SK-N-SH (cell line): ENCODE measurements around the gene AUH. TPM values are rescaled to one million over a fixed set of nuclear protein-coding genes. Genes with fewer than 3 reads are reported as not detected.

Experiments used
- CTCF ChIA-PET: fragments of 300-600, 350-600 bp; formaldehyde crosslinking; extraction: SDS; loops from one replicate; lab custom pipeline; 2021; lab: Yijun Ruan, JAX
- POLR2A ChIA-PET: fragments of 350-600 bp; sonication (Branson Sonifier 250); formaldehyde crosslinking; extraction: SDS; loops from one replicate; lab custom pipeline; 2020; ENCODE audit warnings: antibody characterized with exemption, inconsistent platforms; lab: Yijun Ruan, JAX
- DNase-seq: peaks from one replicate; pipeline ENCODE4 v3.0.0; 2012
- H2AFZ ChIP-seq: fragments of 200-600 bp; sonication (generic); 2 replicates; pipeline ENCODE4 v1.8.1; 2016; ENCODE audit warnings: antibody characterized with exemption, mild to moderate bottlenecking, low read depth
- H3F3A ChIP-seq: fragments of 200-600 bp; sonication (generic); replicated peaks from 2 replicates; pipeline ENCODE3; 2016; ENCODE audit warnings: antibody characterized with exemption, mild to moderate bottlenecking; ENCODE audit not compliant: insufficient read depth
- H3K27ac ChIP-seq, 2 experiments: fragments of 200-500 bp in 1 of 2; fragments of 200-600 bp in 1 of 2; sonication (Bioruptor generic) in 1 of 2; sonication (generic), shearing (Covaris generic) in 1 of 2; 2 replicates each; pipeline versions ENCODE4 v1.5.1 to v1.6.1; 2014 to 2016; ENCODE audit warnings: low read depth in 2 of 2, inconsistent platforms in 1 of 2, low read length in 1 of 2, mild to moderate bottlenecking in 1 of 2, mixed read lengths in 1 of 2
- H3K27me3 ChIP-seq: fragments of 200-600 bp; sonication (generic), shearing (Covaris generic); 2 replicates; pipeline ENCODE4 v1.6.1; 2016; ENCODE audit warnings: mixed run types; ENCODE audit not compliant: insufficient read depth
- H3K36me3 ChIP-seq, 2 experiments: fragments of 200-500 bp in 1 of 2; fragments of 200-600 bp in 1 of 2; sonication (Bioruptor generic) in 1 of 2; sonication (generic) in 1 of 2; replicated peaks in 1 of 2; 2 replicates each; pipeline versions ENCODE3 to v1.5.1; 2014 to 2016; ENCODE audit warnings: low read length in 1 of 2, mild to moderate bottlenecking in 1 of 2; ENCODE audit not compliant: insufficient read depth in 2 of 2, control insufficient read depth in 1 of 2
- H3K4me1 ChIP-seq, 2 experiments: fragments of 200-500 bp in 1 of 2; fragments of 200-600 bp in 1 of 2; sonication (Bioruptor generic) in 1 of 2; sonication (generic), shearing (Covaris generic) in 1 of 2; 2 replicates each; pipeline versions ENCODE4 v1.5.1 to v1.6.1; 2014 to 2016; ENCODE audit warnings: low read depth in 1 of 2, low read length in 1 of 2, mixed run types in 1 of 2; ENCODE audit not compliant: insufficient read depth in 2 of 2, control insufficient read depth in 1 of 2
- H3K4me2 ChIP-seq: fragments of 200-600 bp; sonication (generic), shearing (Covaris generic); 2 replicates; pipeline ENCODE4 v1.6.1; 2017; ENCODE audit warnings: mixed run types
- H3K4me3 ChIP-seq, 2 experiments: fragments of 200-500 bp in 1 of 2; fragments of 200-600 bp in 1 of 2; sonication (Bioruptor generic) in 1 of 2; sonication (generic), shearing (Covaris generic) in 1 of 2; 2 replicates each; pipeline versions ENCODE4 v1.5.1 to v1.8.1; 2014 to 2016; ENCODE audit warnings: low read depth in 2 of 2, inconsistent platforms in 1 of 2, low read length in 1 of 2, mild to moderate bottlenecking in 1 of 2, mixed read lengths in 1 of 2, moderate library complexity in 1 of 2
- H3K79me2 ChIP-seq: fragments of 200-600 bp; sonication (generic); 2 replicates; pipeline ENCODE4 v1.8.1; 2017; ENCODE audit warnings: mild to moderate bottlenecking; ENCODE audit not compliant: insufficient read depth
- H3K9ac ChIP-seq: fragments of 200-600 bp; sonication (generic); 2 replicates; pipeline ENCODE4 v1.6.1; 2017; ENCODE audit warnings: mixed run types
- H3K9me2 ChIP-seq: fragments of 200-600 bp; sonication (generic); 2 replicates; pipeline ENCODE4 v1.6.1; 2017; ENCODE audit warnings: mixed run types
- H3K9me3 ChIP-seq: fragments of 200-600 bp; sonication (generic); 2 replicates; pipeline ENCODE4 v1.6.1; 2017; ENCODE audit warnings: mixed run types, mild to moderate bottlenecking, moderate library complexity
- H4K20me1 ChIP-seq: fragments of 200-600 bp; sonication (generic); 2 replicates; pipeline ENCODE4 v1.6.1; 2017; ENCODE audit warnings: mild to moderate bottlenecking, mixed run types; ENCODE audit not compliant: insufficient read depth
- CHD2 ChIP-seq: fragments of 150-350 bp; IDR thresholded peaks from 2 replicates; pipeline ENCODE4 v1.6.1; 2018; ENCODE audit warnings: low read length; ENCODE audit not compliant: partially characterized antibody
- ELF1 ChIP-seq: IDR thresholded peaks from 2 replicates; pipeline ENCODE4 v1.4.0; 2012
- EP300 ChIP-seq, 2 experiments: IDR thresholded peaks; 2 replicates each; pipeline versions ENCODE4 v1.4.0 to v1.6.1; 2012; ENCODE audit warnings: borderline replicate concordance in 1 of 2, low read depth in 1 of 2, low read length in 1 of 2
- EZH2phosphoT487 ChIP-seq: fragments of 200-600 bp; sonication (generic); IDR thresholded peaks from 2 replicates; pipeline ENCODE4 v1.6.1; 2017; ENCODE audit warnings: low read depth, mixed run types, mild to moderate bottlenecking, antibody characterized with exemption, moderate library complexity, borderline replicate concordance
- FOSL2 ChIP-seq: IDR thresholded peaks from 2 replicates; pipeline ENCODE4 v1.4.0; 2012; ENCODE audit warnings: low read depth, mild to moderate bottlenecking, moderate library complexity, borderline replicate concordance
- FOXJ3 ChIP-seq: sonication (generic); formaldehyde crosslinking; IDR thresholded peaks from 2 replicates; pipeline ENCODE4 v1.5.1; 2020; ENCODE audit warnings: mild to moderate bottlenecking, missing genetic modification reagents
- GABPA ChIP-seq: IDR thresholded peaks from 2 replicates; pipeline ENCODE4 v1.4.0; 2012; ENCODE audit warnings: low read depth, mild to moderate bottlenecking
- JUND ChIP-seq: IDR thresholded peaks from 2 replicates; pipeline ENCODE4 v1.4.0; 2012
- MAX ChIP-seq: IDR thresholded peaks from 2 replicates; pipeline ENCODE4 v1.4.0; 2012; ENCODE audit warnings: low read depth
- MEF2A ChIP-seq: IDR thresholded peaks from 2 replicates; pipeline ENCODE4 v1.4.0; 2012; ENCODE audit warnings: low read depth, borderline replicate concordance
- MXI1 ChIP-seq: IDR thresholded peaks from 2 replicates; pipeline ENCODE4 v1.6.1; 2012; ENCODE audit warnings: mild to moderate bottlenecking, low read depth, low read length, improper control_type of control experiment
- NFIC ChIP-seq: IDR thresholded peaks from 2 replicates; pipeline ENCODE4 v1.4.0; 2012; ENCODE audit warnings: borderline replicate concordance
- NRF1 ChIP-seq: IDR thresholded peaks from 2 replicates; pipeline ENCODE4 v1.6.1; 2012; ENCODE audit warnings: low read depth, mild to moderate bottlenecking, low read length
- POLR2AphosphoS5 ChIP-seq: IDR thresholded peaks from 2 replicates; pipeline ENCODE4 v1.6.1; 2012; ENCODE audit warnings: low read depth, low read length
- RXRA ChIP-seq: IDR thresholded peaks from 2 replicates; pipeline ENCODE4 v1.4.0; 2012; ENCODE audit warnings: low read depth, mild to moderate bottlenecking, borderline replicate concordance
- SIN3A ChIP-seq: IDR thresholded peaks from 2 replicates; pipeline ENCODE4 v1.6.1; 2012; ENCODE audit warnings: low read depth, mild to moderate bottlenecking, low read length, moderate library complexity, borderline replicate concordance
- SMC3 ChIP-seq: IDR thresholded peaks from 2 replicates; pipeline ENCODE4 v1.6.1; 2012; ENCODE audit warnings: low read depth, low read length, improper control_type of control experiment
- TAF1 ChIP-seq: IDR thresholded peaks from 2 replicates; pipeline ENCODE4 v1.6.1; 2012; ENCODE audit warnings: low read depth, mild to moderate bottlenecking, low read length, moderate library complexity, borderline replicate concordance
- TCF12 ChIP-seq: IDR thresholded peaks from 2 replicates; pipeline ENCODE4 v1.4.0; 2012
- TEAD4 ChIP-seq: IDR thresholded peaks from 2 replicates; pipeline ENCODE4 v1.4.0; 2012; ENCODE audit warnings: mild to moderate bottlenecking, borderline replicate concordance; ENCODE audit not compliant: insufficient read depth
- YY1 ChIP-seq: IDR thresholded peaks from 2 replicates; pipeline ENCODE4 v1.4.0; 2012; ENCODE audit warnings: low read depth, mild to moderate bottlenecking
- WGBS: methylation state at CpG from one replicate; pipeline ENCODE4 v1.1.6; 2017; ENCODE audit warnings: low lambda C conversion rate; 5-methylcytosine and 5-hydroxymethylcytosine counted together
- polyA plus RNA-seq, 3 experiments: library from polyadenylated mRNA; depleted of rRNA; stranded (reverse); fragments of >200 nt; gene quantifications; 2 replicates each; pipeline ENCODE4 v1.2.3, GENCODE V29; 2012
- TF ChIP-seq, protein P1 (sequence below): IDR thresholded peaks from 2 replicates; pipeline ENCODE4; 2012
- TF ChIP-seq, protein P2 (sequence below): IDR thresholded peaks from 2 replicates; pipeline ENCODE4 v1.4.0; 2012; ENCODE audit warnings: low read depth, borderline replicate concordance

Gene AUH
- polyA plus RNA-seq (2012; rRNA removed): 6.2 and 7.6 TPM in 2 replicates
- polyA plus RNA-seq (2012; cell fraction: cytosol; rRNA removed): 8.5 and 9.8 TPM in 2 replicates
- polyA plus RNA-seq (2012; cell fraction: nucleus; rRNA removed): 7.7 and 11.0 TPM in 2 replicates

GRCh38 chr9:91361291-91362050 is at the start of gene AUH:
Gene AUH (minus strand): TSS chr9:91361918. CDS start chr9:91361889, 29 bp downstream.
- Histone ChIP-seq H3K79me2 (peaks cover 42% of the 10 kb centered on the region), H3K4me1 (peaks cover 3 to 12% of the 10 kb centered on the region in 2 experiments; a peak in 3 of 4 replicates), H3K4me2 (peak within 1 kb of the TSS; percentile 89), H3K27ac (peak within 1 kb of the TSS; percentile 40 to 71; a peak in 3 of 4 replicates), H4K20me1 (no peaks in the 10 kb centered on the region), H3K4me3 (peak within 1 kb of the TSS; percentile 70 to 87), H3F3A (no peaks in the 10 kb centered on the region), H3K27me3 (no peaks in the 10 kb centered on the region), H3K36me3 (peaks cover 0 to 10% of the 10 kb centered on the region in 2 experiments), H3K9me2 (no peaks in the 10 kb centered on the region), H2AFZ (peak within 1 kb of the TSS; percentile 99), H3K9ac (peak within 1 kb of the TSS; percentile 86), H3K9me3 (no peaks in the 10 kb centered on the region)
- ChIA-PET POLR2A (interaction anchor here (0.6 to 0.7 kb wide), 2 partner anchors 942 to 1374 kb away, joined by 3 to 4 read pairs; no protein-coding TSS in a partner anchor), CTCF (interaction anchor here (0.6 to 1.5 kb wide), 2 partner anchors 447 to 876 kb away, joined by 3 read pairs; no protein-coding TSS in a partner anchor)
- TF ChIP-seq RXRA: no peak
- peak; percentile 64; the same call in 1 of the 2 replicates for TF ChIP-seq TAF1
- TF ChIP-seq EZH2phosphoT487: no peak
- no peak for TF ChIP-seq GABPA
- TF ChIP-seq EP300 (IDR thresholded peaks at IDR 0.05; ENCODE audit: borderline replicate concordance in 1 of 2, low read depth in 1 of 2, low read length in 1 of 2): 0 out of 4 replicates have a peak, but pooled peaks of 1 of the 2 experiments have one; percentile 14
- TF ChIP-seq, protein P1, sequence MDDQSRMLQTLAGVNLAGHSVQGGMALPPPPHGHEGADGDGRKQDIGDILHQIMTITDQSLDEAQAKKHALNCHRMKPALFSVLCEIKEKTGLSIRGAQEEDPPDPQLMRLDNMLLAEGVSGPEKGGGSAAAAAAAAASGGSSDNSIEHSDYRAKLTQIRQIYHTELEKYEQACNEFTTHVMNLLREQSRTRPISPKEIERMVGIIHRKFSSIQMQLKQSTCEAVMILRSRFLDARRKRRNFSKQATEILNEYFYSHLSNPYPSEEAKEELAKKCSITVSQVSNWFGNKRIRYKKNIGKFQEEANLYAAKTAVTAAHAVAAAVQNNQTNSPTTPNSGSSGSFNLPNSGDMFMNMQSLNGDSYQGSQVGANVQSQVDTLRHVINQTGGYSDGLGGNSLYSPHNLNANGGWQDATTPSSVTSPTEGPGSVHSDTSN: no peak
- TF ChIP-seq, protein P2, sequence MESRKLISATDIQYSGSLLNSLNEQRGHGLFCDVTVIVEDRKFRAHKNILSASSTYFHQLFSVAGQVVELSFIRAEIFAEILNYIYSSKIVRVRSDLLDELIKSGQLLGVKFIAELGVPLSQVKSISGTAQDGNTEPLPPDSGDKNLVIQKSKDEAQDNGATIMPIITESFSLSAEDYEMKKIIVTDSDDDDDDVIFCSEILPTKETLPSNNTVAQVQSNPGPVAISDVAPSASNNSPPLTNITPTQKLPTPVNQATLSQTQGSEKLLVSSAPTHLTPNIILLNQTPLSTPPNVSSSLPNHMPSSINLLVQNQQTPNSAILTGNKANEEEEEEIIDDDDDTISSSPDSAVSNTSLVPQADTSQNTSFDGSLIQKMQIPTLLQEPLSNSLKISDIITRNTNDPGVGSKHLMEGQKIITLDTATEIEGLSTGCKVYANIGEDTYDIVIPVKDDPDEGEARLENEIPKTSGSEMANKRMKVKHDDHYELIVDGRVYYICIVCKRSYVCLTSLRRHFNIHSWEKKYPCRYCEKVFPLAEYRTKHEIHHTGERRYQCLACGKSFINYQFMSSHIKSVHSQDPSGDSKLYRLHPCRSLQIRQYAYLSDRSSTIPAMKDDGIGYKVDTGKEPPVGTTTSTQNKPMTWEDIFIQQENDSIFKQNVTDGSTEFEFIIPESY: no peak
- peak; percentile 37 for TF ChIP-seq MAX
- no peak for TF ChIP-seq SIN3A
- peak; percentile 89 for TF ChIP-seq YY1
- no peak for TF ChIP-seq TCF12
- no peak for TF ChIP-seq FOSL2
- TF ChIP-seq JUND: no peak
- TF ChIP-seq NRF1: peak; percentile 94
- no peak for TF ChIP-seq TEAD4
- TF ChIP-seq MXI1: peak; percentile 85; the same call in 1 of the 2 replicates
- TF ChIP-seq ELF1: no peak
- TF ChIP-seq NFIC: no peak
- no peak for TF ChIP-seq CHD2
- TF ChIP-seq FOXJ3 (CRISPR knock-in tag): no peak
- TF ChIP-seq MEF2A: no peak
- peak; percentile 20; the same call in 1 of the 2 replicates for TF ChIP-seq SMC3
- TF ChIP-seq POLR2AphosphoS5: peak; percentile 53
- DNase-seq: peak; percentile 98
- WGBS: under 1% methylated on average over 19 of the region's 82 CpGs
